HG02938 (cell line): Measurements from ENCODE around the gene TMIGD1.

Source experiments
- ATAC-seq: cut with Tn5 transposase; IDR thresholded peaks from one replicate; pipeline ENCODE4 v1.9.1; 2021; ENCODE audit warnings: mild to moderate bottlenecking, moderate library complexity; ENCODE audit not compliant: unreplicated experiment

The TMIGD1 gene

GRCh38 chr17:30290696-30291542 is 42.9 kb downstream of the TMIGD1 start:
- no peak for ATAC-seq

GRCh38 chr17:30290077-30290476 is 43.8 kb downstream of the TMIGD1 start:
- ATAC-seq = no peak

GRCh38 chr17:30279156-30279555 is 54.7 kb downstream of the TMIGD1 start:
- no peak for ATAC-seq

GRCh38 chr17:30278032-30278431 is 55.8 kb downstream of the TMIGD1 start:
- ATAC-seq = no peak

GRCh38 chr17:30275911-30276310 is 57.9 kb downstream of the TMIGD1 start:
- ATAC-seq = no peak

- ATAC-seq = no peak
Observed at GRCh38 chr17:30274887-30275286, 59.0 kb downstream of the TMIGD1 start.

GRCh38 chr17:30273373-30273772 is 60.5 kb downstream of the TMIGD1 start:
- no peak for ATAC-seq

GRCh38 chr17:30271102-30271501 is 62.8 kb downstream of the TMIGD1 start:
- no peak for ATAC-seq

- ATAC-seq = no peak
Observed at GRCh38 chr17:30267625-30268024, 66.2 kb downstream of the TMIGD1 start.
